ENCODE results near the gene RASGEF1B. TPM values are rescaled to one million over a fixed set of nuclear protein-coding genes. Genes with fewer than 3 reads are reported as not detected.

The RASGEF1B gene
- total RNA-seq, 1 donor from 2014 or later, result 9.9 TPM

- Histone ChIP-seq H3K27ac (ENCODE audit: low read depth, low read length) (no peak overlapping the region), H3K9ac (ENCODE audit: low read depth in 1 of 3, low read length in 3 of 3) (no peak overlapping the region), H3K4me1 (ENCODE audit: control insufficient read depth in 3 of 3, insufficient read depth in 3 of 3, low read length in 3 of 3) (no peaks in the 10 kb centered on the region), H3K9me3 (ENCODE audit: control insufficient read depth in 3 of 3, low read length in 3 of 3) (no peaks in the 10 kb centered on the region), H3K36me3 (ENCODE audit: control insufficient read depth in 3 of 3, insufficient read depth in 3 of 3, low read length in 3 of 3) (peaks cover 3 to 6% (median 5%) of the 10 kb centered on the region in 3 donors), H3K4me3 (ENCODE audit: low read length in 3 of 3) (no peak overlapping the region), H3K27me3 (ENCODE audit: control insufficient read depth in 3 of 3, insufficient read depth in 3 of 3, low read length in 3 of 3) (no peaks in the 10 kb centered on the region)
Measured at GRCh38 chr4:81424816-81425755, 46.6 kb downstream of the RASGEF1B start.

- no peaks in the 10 kb centered on the region for H3K4me1 ChIP-seq (ENCODE audit: control insufficient read depth in 3 of 3, insufficient read depth in 3 of 3, low read length in 3 of 3)
- no peak overlapping the region for H3K9ac ChIP-seq (ENCODE audit: low read depth in 1 of 3, low read length in 3 of 3)
- no peak overlapping the region for H3K4me3 ChIP-seq (ENCODE audit: low read length in 3 of 3)
- H3K27ac ChIP-seq (ENCODE audit: low read depth, low read length), result no peak overlapping the region
- peaks cover 0 to 6% (median 5%) of the 10 kb centered on the region in 3 donors for H3K36me3 ChIP-seq (ENCODE audit: control insufficient read depth in 3 of 3, insufficient read depth in 3 of 3, low read length in 3 of 3)
- H3K9me3 ChIP-seq (ENCODE audit: control insufficient read depth in 3 of 3, low read length in 3 of 3), result no peaks in the 10 kb centered on the region
- H3K27me3 ChIP-seq (ENCODE audit: control insufficient read depth in 3 of 3, insufficient read depth in 3 of 3, low read length in 3 of 3), result no peaks in the 10 kb centered on the region
Measured at GRCh38 chr4:81424336-81424735, 47.4 kb downstream of the RASGEF1B start.

- Histone ChIP-seq H3K27ac (ENCODE audit: low read depth, low read length) (no peak overlapping the region), H3K4me1 (ENCODE audit: control insufficient read depth in 3 of 3, insufficient read depth in 3 of 3, low read length in 3 of 3) (no peaks in the 10 kb centered on the region), H3K9ac (ENCODE audit: low read depth in 1 of 3, low read length in 3 of 3) (no peak overlapping the region), H3K9me3 (ENCODE audit: control insufficient read depth in 3 of 3, low read length in 3 of 3) (no peaks in the 10 kb centered on the region), H3K4me3 (ENCODE audit: low read length in 3 of 3) (no peak overlapping the region), H3K36me3 (ENCODE audit: control insufficient read depth in 3 of 3, insufficient read depth in 3 of 3, low read length in 3 of 3) (peaks cover 0 to 6% (median 5%) of the 10 kb centered on the region in 3 donors), H3K27me3 (ENCODE audit: control insufficient read depth in 3 of 3, insufficient read depth in 3 of 3, low read length in 3 of 3) (no peaks in the 10 kb centered on the region)
Measured at GRCh38 chr4:81422595-81422994, 49.1 kb downstream of the RASGEF1B start.

GRCh38 chr4:81421346-81422218 lies 50.1 kb downstream of the RASGEF1B start:
- Histone ChIP-seq H3K36me3 (ENCODE audit: control insufficient read depth in 3 of 3, insufficient read depth in 3 of 3, low read length in 3 of 3) (peaks cover 0 to 1% (median 0%) of the 10 kb centered on the region in 3 donors), H3K4me3 (ENCODE audit: low read length in 3 of 3) (no peak overlapping the region), H3K9me3 (ENCODE audit: control insufficient read depth in 3 of 3, low read length in 3 of 3) (no peaks in the 10 kb centered on the region), H3K9ac (ENCODE audit: low read depth in 1 of 3, low read length in 3 of 3) (no peak overlapping the region), H3K27ac (ENCODE audit: low read depth, low read length) (no peak overlapping the region), H3K27me3 (ENCODE audit: control insufficient read depth in 3 of 3, insufficient read depth in 3 of 3, low read length in 3 of 3) (no peaks in the 10 kb centered on the region), H3K4me1 (ENCODE audit: control insufficient read depth in 3 of 3, insufficient read depth in 3 of 3, low read length in 3 of 3) (no peaks in the 10 kb centered on the region)

- no peaks in the 10 kb centered on the region for H3K4me1 ChIP-seq (ENCODE audit: control insufficient read depth in 3 of 3, insufficient read depth in 3 of 3, low read length in 3 of 3)
- H3K27me3 ChIP-seq (ENCODE audit: control insufficient read depth in 3 of 3, insufficient read depth in 3 of 3, low read length in 3 of 3), result no peaks in the 10 kb centered on the region
- no peak overlapping the region for H3K9ac ChIP-seq (ENCODE audit: low read depth in 1 of 3, low read length in 3 of 3)
- no peaks in the 10 kb centered on the region for H3K36me3 ChIP-seq (ENCODE audit: control insufficient read depth in 3 of 3, insufficient read depth in 3 of 3, low read length in 3 of 3)
- no peak overlapping the region for H3K4me3 ChIP-seq (ENCODE audit: low read length in 3 of 3)
- no peaks in the 10 kb centered on the region for H3K9me3 ChIP-seq (ENCODE audit: control insufficient read depth in 3 of 3, low read length in 3 of 3)
- H3K27ac ChIP-seq (ENCODE audit: low read depth, low read length), result no peak overlapping the region
Measured at GRCh38 chr4:81418572-81418971, 53.1 kb downstream of the RASGEF1B start.

GRCh38 chr4:81412946-81413495 lies 58.7 kb downstream of the RASGEF1B start:
- Histone ChIP-seq H3K27ac (ENCODE audit: low read depth, low read length) (no peak overlapping the region), H3K9ac (ENCODE audit: low read depth in 1 of 3, low read length in 3 of 3) (no peak overlapping the region), H3K36me3 (ENCODE audit: control insufficient read depth in 3 of 3, insufficient read depth in 3 of 3, low read length in 3 of 3) (no peaks in the 10 kb centered on the region), H3K4me3 (ENCODE audit: low read length in 3 of 3) (no peak overlapping the region), H3K27me3 (ENCODE audit: control insufficient read depth in 3 of 3, insufficient read depth in 3 of 3, low read length in 3 of 3) (no peaks in the 10 kb centered on the region), H3K4me1 (ENCODE audit: control insufficient read depth in 3 of 3, insufficient read depth in 3 of 3, low read length in 3 of 3) (no peaks in the 10 kb centered on the region), H3K9me3 (ENCODE audit: control insufficient read depth in 3 of 3, low read length in 3 of 3) (no peaks in the 10 kb centered on the region)

GRCh38 chr4:81410680-81411079 lies 61.0 kb downstream of the RASGEF1B start:
- H3K4me3 ChIP-seq (ENCODE audit: low read length in 3 of 3), result no peak overlapping the region
- H3K36me3 ChIP-seq (ENCODE audit: control insufficient read depth in 3 of 3, insufficient read depth in 3 of 3, low read length in 3 of 3), result no peaks in the 10 kb centered on the region

GRCh38 chr4:81409836-81410235 lies 61.9 kb downstream of the RASGEF1B start:
- H3K9ac ChIP-seq (ENCODE audit: low read depth in 1 of 3, low read length in 3 of 3), result no peak overlapping the region
- no peaks in the 10 kb centered on the region for H3K9me3 ChIP-seq (ENCODE audit: control insufficient read depth in 3 of 3, low read length in 3 of 3)
- H3K4me3 ChIP-seq (ENCODE audit: low read length in 3 of 3), result no peak overlapping the region
- no peaks in the 10 kb centered on the region for H3K27me3 ChIP-seq (ENCODE audit: control insufficient read depth in 3 of 3, insufficient read depth in 3 of 3, low read length in 3 of 3)
- H3K27ac ChIP-seq (ENCODE audit: low read depth, low read length), result no peak overlapping the region
- peaks cover 0 to 3% (median 0%) of the 10 kb centered on the region in 3 donors for H3K4me1 ChIP-seq (ENCODE audit: control insufficient read depth in 3 of 3, insufficient read depth in 3 of 3, low read length in 3 of 3)
- H3K36me3 ChIP-seq (ENCODE audit: control insufficient read depth in 3 of 3, insufficient read depth in 3 of 3, low read length in 3 of 3), result no peaks in the 10 kb centered on the region

More at GRCh38 chr4:81410680-81411079, 61.0 kb downstream of the RASGEF1B start:
- no peaks in the 10 kb centered on the region for H3K9me3 ChIP-seq (ENCODE audit: control insufficient read depth in 3 of 3, low read length in 3 of 3)
- H3K27me3 ChIP-seq (ENCODE audit: control insufficient read depth in 3 of 3, insufficient read depth in 3 of 3, low read length in 3 of 3), result no peaks in the 10 kb centered on the region
- no peak overlapping the region for H3K9ac ChIP-seq (ENCODE audit: low read depth in 1 of 3, low read length in 3 of 3)
- H3K27ac ChIP-seq (ENCODE audit: low read depth, low read length), result no peak overlapping the region
- peaks cover 0 to 3% (median 0%) of the 10 kb centered on the region in 3 donors for H3K4me1 ChIP-seq (ENCODE audit: control insufficient read depth in 3 of 3, insufficient read depth in 3 of 3, low read length in 3 of 3)

- Histone ChIP-seq H3K36me3 (ENCODE audit: control insufficient read depth in 3 of 3, insufficient read depth in 3 of 3, low read length in 3 of 3) (no peaks in the 10 kb centered on the region), H3K27ac (ENCODE audit: low read depth, low read length) (no peak overlapping the region), H3K9ac (ENCODE audit: low read depth in 1 of 3, low read length in 3 of 3) (no peak overlapping the region), H3K9me3 (ENCODE audit: control insufficient read depth in 3 of 3, low read length in 3 of 3) (no peaks in the 10 kb centered on the region), H3K4me1 (ENCODE audit: control insufficient read depth in 3 of 3, insufficient read depth in 3 of 3, low read length in 3 of 3) (peaks cover 0 to 3% (median 0%) of the 10 kb centered on the region in 3 donors), H3K27me3 (ENCODE audit: control insufficient read depth in 3 of 3, insufficient read depth in 3 of 3, low read length in 3 of 3) (peaks cover 0 to 3% (median 0%) of the 10 kb centered on the region in 3 donors), H3K4me3 (ENCODE audit: low read length in 3 of 3) (no peak overlapping the region)
Measured at GRCh38 chr4:81408341-81408740, 63.4 kb downstream of the RASGEF1B start.

Measured in skeletal muscle tissue (tissue), 4 donors.